ENCODE measurements around the gene RGS6.

DNA sequence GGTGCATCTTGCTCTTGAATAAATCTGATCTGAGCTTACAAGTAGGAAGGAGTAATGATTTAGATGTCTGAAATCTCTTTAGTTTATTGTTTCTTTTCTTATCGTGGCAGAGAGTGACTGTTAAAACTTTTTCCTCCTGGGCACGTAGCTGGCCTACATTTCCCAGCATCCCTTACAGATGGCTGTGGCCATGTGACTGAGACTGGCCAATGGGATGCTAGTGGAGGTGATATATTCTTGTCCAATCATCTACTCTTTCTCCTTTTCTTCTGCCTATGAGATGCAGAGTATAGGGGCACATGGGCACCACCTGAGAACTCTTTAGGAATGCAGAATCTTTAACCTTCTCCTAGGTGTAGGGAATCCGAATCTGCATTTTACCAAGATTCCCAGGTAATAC is 237.3 kb downstream of the RGS6 start:
- TF ChIP-seq, protein P1, sequence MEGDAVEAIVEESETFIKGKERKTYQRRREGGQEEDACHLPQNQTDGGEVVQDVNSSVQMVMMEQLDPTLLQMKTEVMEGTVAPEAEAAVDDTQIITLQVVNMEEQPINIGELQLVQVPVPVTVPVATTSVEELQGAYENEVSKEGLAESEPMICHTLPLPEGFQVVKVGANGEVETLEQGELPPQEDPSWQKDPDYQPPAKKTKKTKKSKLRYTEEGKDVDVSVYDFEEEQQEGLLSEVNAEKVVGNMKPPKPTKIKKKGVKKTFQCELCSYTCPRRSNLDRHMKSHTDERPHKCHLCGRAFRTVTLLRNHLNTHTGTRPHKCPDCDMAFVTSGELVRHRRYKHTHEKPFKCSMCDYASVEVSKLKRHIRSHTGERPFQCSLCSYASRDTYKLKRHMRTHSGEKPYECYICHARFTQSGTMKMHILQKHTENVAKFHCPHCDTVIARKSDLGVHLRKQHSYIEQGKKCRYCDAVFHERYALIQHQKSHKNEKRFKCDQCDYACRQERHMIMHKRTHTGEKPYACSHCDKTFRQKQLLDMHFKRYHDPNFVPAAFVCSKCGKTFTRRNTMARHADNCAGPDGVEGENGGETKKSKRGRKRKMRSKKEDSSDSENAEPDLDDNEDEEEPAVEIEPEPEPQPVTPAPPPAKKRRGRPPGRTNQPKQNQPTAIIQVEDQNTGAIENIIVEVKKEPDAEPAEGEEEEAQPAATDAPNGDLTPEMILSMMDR (IDR thresholded peaks at IDR 0.05; ENCODE audit: low read depth, low read length, missing input control), result no peak
- TF ChIP-seq JUND (IDR thresholded peaks at IDR 0.05) (no peak), YY1 (IDR thresholded peaks at IDR 0.05) (no peak), RAD21 (IDR thresholded peaks at IDR 0.05) (no peak), EGR1 (IDR thresholded peaks at IDR 0.05; ENCODE audit: low read depth in 2 of 2) (no peak), GABPA (IDR thresholded peaks at IDR 0.05 in 1 of 2, conservative IDR thresholded peaks at IDR 0.05 in 1 of 2) (no peak), TAF1 (conservative IDR thresholded peaks at IDR 0.05) (no peak), SP1 (IDR thresholded peaks at IDR 0.05) (no peak)
- TF ChIP-seq, protein P2, sequence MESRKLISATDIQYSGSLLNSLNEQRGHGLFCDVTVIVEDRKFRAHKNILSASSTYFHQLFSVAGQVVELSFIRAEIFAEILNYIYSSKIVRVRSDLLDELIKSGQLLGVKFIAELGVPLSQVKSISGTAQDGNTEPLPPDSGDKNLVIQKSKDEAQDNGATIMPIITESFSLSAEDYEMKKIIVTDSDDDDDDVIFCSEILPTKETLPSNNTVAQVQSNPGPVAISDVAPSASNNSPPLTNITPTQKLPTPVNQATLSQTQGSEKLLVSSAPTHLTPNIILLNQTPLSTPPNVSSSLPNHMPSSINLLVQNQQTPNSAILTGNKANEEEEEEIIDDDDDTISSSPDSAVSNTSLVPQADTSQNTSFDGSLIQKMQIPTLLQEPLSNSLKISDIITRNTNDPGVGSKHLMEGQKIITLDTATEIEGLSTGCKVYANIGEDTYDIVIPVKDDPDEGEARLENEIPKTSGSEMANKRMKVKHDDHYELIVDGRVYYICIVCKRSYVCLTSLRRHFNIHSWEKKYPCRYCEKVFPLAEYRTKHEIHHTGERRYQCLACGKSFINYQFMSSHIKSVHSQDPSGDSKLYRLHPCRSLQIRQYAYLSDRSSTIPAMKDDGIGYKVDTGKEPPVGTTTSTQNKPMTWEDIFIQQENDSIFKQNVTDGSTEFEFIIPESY (IDR thresholded peaks at IDR 0.05), result no peak
- TF ChIP-seq, protein P3, sequence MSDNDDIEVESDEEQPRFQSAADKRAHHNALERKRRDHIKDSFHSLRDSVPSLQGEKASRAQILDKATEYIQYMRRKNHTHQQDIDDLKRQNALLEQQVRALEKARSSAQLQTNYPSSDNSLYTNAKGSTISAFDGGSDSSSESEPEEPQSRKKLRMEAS (IDR thresholded peaks at IDR 0.05), result no peak
- TF ChIP-seq, protein P4, sequence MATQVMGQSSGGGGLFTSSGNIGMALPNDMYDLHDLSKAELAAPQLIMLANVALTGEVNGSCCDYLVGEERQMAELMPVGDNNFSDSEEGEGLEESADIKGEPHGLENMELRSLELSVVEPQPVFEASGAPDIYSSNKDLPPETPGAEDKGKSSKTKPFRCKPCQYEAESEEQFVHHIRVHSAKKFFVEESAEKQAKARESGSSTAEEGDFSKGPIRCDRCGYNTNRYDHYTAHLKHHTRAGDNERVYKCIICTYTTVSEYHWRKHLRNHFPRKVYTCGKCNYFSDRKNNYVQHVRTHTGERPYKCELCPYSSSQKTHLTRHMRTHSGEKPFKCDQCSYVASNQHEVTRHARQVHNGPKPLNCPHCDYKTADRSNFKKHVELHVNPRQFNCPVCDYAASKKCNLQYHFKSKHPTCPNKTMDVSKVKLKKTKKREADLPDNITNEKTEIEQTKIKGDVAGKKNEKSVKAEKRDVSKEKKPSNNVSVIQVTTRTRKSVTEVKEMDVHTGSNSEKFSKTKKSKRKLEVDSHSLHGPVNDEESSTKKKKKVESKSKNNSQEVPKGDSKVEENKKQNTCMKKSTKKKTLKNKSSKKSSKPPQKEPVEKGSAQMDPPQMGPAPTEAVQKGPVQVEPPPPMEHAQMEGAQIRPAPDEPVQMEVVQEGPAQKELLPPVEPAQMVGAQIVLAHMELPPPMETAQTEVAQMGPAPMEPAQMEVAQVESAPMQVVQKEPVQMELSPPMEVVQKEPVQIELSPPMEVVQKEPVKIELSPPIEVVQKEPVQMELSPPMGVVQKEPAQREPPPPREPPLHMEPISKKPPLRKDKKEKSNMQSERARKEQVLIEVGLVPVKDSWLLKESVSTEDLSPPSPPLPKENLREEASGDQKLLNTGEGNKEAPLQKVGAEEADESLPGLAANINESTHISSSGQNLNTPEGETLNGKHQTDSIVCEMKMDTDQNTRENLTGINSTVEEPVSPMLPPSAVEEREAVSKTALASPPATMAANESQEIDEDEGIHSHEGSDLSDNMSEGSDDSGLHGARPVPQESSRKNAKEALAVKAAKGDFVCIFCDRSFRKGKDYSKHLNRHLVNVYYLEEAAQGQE (IDR thresholded peaks at IDR 0.05), result no peak
- TF ChIP-seq, protein P5, sequence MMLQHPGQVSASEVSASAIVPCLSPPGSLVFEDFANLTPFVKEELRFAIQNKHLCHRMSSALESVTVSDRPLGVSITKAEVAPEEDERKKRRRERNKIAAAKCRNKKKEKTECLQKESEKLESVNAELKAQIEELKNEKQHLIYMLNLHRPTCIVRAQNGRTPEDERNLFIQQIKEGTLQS (IDR thresholded peaks at IDR 0.05), result no peak
